Ascending aorta (tissue), 2 donors: ENCODE measurements around the gene UBE4B. TPM values are rescaled to one million over a fixed set of nuclear protein-coding genes. Genes with fewer than 3 reads are reported as not detected.
A peak's percentile ranks its signal among the peaks of the same experiment; 100 is the strongest.

ENCODE experiments used
- DNase-seq, 2 donors: peaks; one replicate each; pipeline ENCODE4 v3.0.0-alpha.2; 2019; ENCODE audit warnings: low spot score in 2 of 2
- H3K27ac ChIP-seq, 2 donors: fragments of 200-600 bp; sonication (generic); one replicate each; pipeline ENCODE4 v1.5.1; 2016 to 2017; ENCODE audit warnings: mild to moderate bottlenecking in 1 of 2
- H3K27me3 ChIP-seq: fragments of 200-600 bp; sonication (generic); one replicate; pipeline ENCODE4 v1.5.1; 2017
- H3K36me3 ChIP-seq, 2 donors: fragments of 200-600 bp; sonication (generic); one replicate each; pipeline ENCODE4 v1.5.1; 2016
- H3K4me1 ChIP-seq, 2 donors: fragments of 200-600 bp; sonication (generic); one replicate each; pipeline ENCODE4 v1.5.1; 2016 to 2017; ENCODE audit warnings: mild to moderate bottlenecking in 1 of 2
- H3K4me3 ChIP-seq, 2 donors: fragments of 200-600 bp; sonication (generic); one replicate each; pipeline ENCODE4 v1.5.1; 2016 to 2017; ENCODE audit warnings: mild to moderate bottlenecking in 1 of 2
- H3K9me3 ChIP-seq, 2 donors: fragments of 200-600 bp; sonication (generic); one replicate each; pipeline ENCODE4 v1.5.1; 2016
- CTCF ChIP-seq, 3 experiments: fragments of 200-600 bp in 2 of 3; fragments of 450-650 bp in 1 of 3; sonication (generic) in 2 of 3; IDR thresholded peaks; one replicate each; pipeline ENCODE4 v1.5.1; 2016 to 2019; ENCODE audit warnings: antibody characterized with exemption in 3 of 3, mild to moderate bottlenecking in 1 of 3, moderate library complexity in 1 of 3
- intact Hi-C: fragments of 100-400 bp; cut with DNase I; formaldehyde crosslinking; loops from one replicate; pipeline ENCODE4 v1.15.1; 2023
- total RNA-seq: library from RNA; depleted of rRNA; stranded (reverse); fragments of >200 nt; gene quantifications from one replicate; pipeline ENCODE4 v1.1.0, GENCODE V29; 2016

Gene UBE4B
- total RNA-seq, 1 donor from 2014 or later: 35.2 TPM

GRCh38 chr1:10209590-10209904 lies 176.8 kb downstream of the UBE4B start:
- Histone ChIP-seq H3K36me3 (no peaks in the 10 kb centered on the region), H3K4me1 (peaks cover 0 to 25% of the 10 kb centered on the region in 2 donors), H3K9me3 (no peaks in the 10 kb centered on the region), H3K4me3 (peak overlapping the region; percentile 93 to 99), H3K27ac (peak overlapping the region; percentile 99 to 100), H3K27me3 (no peaks in the 10 kb centered on the region)
- no peak for TF ChIP-seq CTCF (IDR thresholded peaks at IDR 0.05)
- intact Hi-C loops: no loop called here
- DNase-seq: no peak

GRCh38 chr1:10209905-10210810 lies 177.4 kb downstream of the UBE4B start, which contains the start of gene KIF1B:
TSS of gene KIF1B (plus strand) at chr1:10210570. CDS start at chr1:10232329, 21,759 bp downstream.
- intact Hi-C loops: loop anchor here (1.0 to 5.0 kb wide), 7 partner anchors 42 to 299 kb away; partner anchors contain the start of genes CTNNBIP1 and UBE4B
- TF ChIP-seq CTCF (IDR thresholded peaks at IDR 0.05): peak; percentile 97 to 99 (median 98)

DNA sequence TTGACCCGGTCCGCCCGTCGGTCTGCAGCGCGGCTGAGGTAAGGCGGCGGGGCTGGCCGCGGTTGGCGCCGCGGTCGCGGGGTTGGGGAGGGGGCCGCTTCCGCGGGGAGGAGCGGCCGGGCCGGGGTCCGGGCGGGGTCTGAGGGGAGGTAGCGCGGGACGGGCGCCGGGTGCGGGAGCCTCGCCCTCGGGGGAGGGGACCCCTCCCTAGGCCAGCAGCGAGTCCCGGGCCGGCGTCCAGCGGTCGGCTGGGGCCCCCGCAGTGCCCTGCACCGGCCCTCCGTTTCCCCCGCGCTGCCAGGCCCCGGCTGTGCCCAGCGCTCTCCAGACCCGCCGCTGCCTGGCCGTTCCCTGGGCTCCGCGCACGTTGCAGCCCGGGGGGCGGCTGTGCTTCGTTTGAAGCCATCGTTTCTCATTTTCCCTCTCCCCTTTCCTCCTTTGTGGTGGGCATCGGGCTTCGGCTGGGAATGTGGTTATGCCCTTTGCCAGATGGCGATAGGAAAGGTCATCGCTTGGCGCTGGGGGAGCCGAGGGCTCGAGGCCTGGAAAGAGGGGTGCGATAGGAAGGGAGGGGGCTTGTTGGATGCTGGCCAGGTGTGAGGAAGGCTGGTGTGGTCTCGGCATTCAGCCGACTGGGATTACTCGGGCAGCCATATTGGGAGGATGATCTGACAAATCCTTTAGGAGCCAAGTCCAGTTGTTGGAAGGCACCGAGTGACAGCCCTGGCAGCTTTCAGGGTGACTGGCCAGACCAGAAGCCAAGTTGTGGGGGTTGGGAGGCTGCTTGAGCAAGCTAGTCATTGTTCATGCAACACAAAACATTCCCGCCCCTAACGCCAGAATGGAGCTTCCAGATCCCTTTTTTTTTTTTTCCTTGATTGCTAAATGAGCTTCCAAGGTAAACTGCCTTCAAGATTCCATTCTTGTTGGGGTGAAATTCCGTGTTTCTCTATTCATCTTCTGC lies 178.4 kb downstream of the UBE4B start:
- no peaks in the 10 kb centered on the region for H3K9me3 ChIP-seq
- H3K36me3 ChIP-seq: no peaks in the 10 kb centered on the region
- peak overlapping the region; percentile 99 to 100 for H3K27ac ChIP-seq
- H3K4me1 ChIP-seq: peaks cover 0 to 30% of the 10 kb centered on the region in 2 donors
- peak; percentile 92 to 98 for DNase-seq
- intact Hi-C loops: loop anchor here (1.0 to 5.0 kb wide), 8 partner anchors 41 to 300 kb away; partner anchors contain the start of genes CTNNBIP1, LZIC, NMNAT1 and UBE4B
- TF ChIP-seq CTCF (IDR thresholded peaks at IDR 0.05): no peak
- no peaks in the 10 kb centered on the region for H3K27me3 ChIP-seq
- peak overlapping the region; percentile 93 to 99 for H3K4me3 ChIP-seq

More at GRCh38 chr1:10209905-10210810, 177.4 kb downstream of the UBE4B start, which contains the start of gene KIF1B:
- H3K27me3 ChIP-seq: no peaks in the 10 kb centered on the region
- H3K27ac ChIP-seq: peak within 1 kb of the TSS; percentile 99 to 100
- H3K4me1 ChIP-seq: peaks cover 0 to 28% of the 10 kb centered on the region in 2 donors
- no peaks in the 10 kb centered on the region for H3K36me3 ChIP-seq
- H3K9me3 ChIP-seq: no peaks in the 10 kb centered on the region
- H3K4me3 ChIP-seq: peak within 1 kb of the TSS; percentile 93 to 99
- peak; percentile 92 to 99 for DNase-seq

GRCh38 chr1:10211805-10212410 lies 179.2 kb downstream of the UBE4B start:
- intact Hi-C loops: loop anchor here (1.0 to 5.0 kb wide), 7 partner anchors 40 to 301 kb away; partner anchors contain the start of genes CTNNBIP1, LZIC and NMNAT1
- TF ChIP-seq CTCF (IDR thresholded peaks at IDR 0.05): no peak

DNA sequence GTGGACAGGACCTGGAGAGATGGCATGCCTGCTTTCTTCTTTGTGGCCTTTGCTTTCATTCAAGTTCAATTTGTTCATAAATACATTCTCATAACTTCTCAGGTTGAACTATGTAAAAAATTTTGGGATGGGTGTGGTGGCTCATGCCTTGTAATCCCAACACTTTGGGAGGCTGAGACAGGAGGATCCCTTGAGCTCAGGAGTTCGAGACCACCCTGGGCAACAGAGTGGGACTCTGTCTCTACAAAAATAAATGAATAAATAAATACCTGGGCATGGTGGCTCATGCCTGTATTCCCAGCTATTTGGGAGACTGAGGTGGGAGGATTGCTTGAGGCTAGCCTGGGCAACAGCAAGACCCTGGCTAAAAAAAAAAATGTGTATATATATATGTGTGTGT lies 179.7 kb downstream of the UBE4B start:
- Histone ChIP-seq H3K27ac (peak overlapping the region; percentile 99 to 100), H3K27me3 (no peaks in the 10 kb centered on the region), H3K4me3 (peak overlapping the region; percentile 93 to 99), H3K36me3 (no peaks in the 10 kb centered on the region), H3K4me1 (peaks cover 0 to 41% of the 10 kb centered on the region in 2 donors), H3K9me3 (no peaks in the 10 kb centered on the region)
- no peak for DNase-seq
- intact Hi-C loops: loop anchor here (5.0 kb wide), 4 partner anchors 40 to 125 kb away; no protein-coding TSS in a partner anchor
- no peak for TF ChIP-seq CTCF (IDR thresholded peaks at IDR 0.05)

More at GRCh38 chr1:10211805-10212410, 179.2 kb downstream of the UBE4B start:
- peaks cover 0 to 37% of the 10 kb centered on the region in 2 donors for H3K4me1 ChIP-seq
- H3K27ac ChIP-seq: peak overlapping the region; percentile 99 to 100
- no peaks in the 10 kb centered on the region for H3K36me3 ChIP-seq
- H3K9me3 ChIP-seq: no peaks in the 10 kb centered on the region
- no peaks in the 10 kb centered on the region for H3K27me3 ChIP-seq
- H3K4me3 ChIP-seq: peak overlapping the region; percentile 93 to 99
- no peak for DNase-seq
